ENCODE data around the gene PGK1. TPM values are rescaled to one million over a fixed set of nuclear protein-coding genes. Genes with fewer than 3 reads are reported as not detected.
"Not testable (repeated sequence)": the region's sequence is repeated elsewhere in the genome, so short reads cannot be mapped to it uniquely, and the experiment has no call there.

PGK1 gene
- total and polyA plus RNA-seq, 10 donors, result 69.9 to 355 (median 199) TPM

DNA sequence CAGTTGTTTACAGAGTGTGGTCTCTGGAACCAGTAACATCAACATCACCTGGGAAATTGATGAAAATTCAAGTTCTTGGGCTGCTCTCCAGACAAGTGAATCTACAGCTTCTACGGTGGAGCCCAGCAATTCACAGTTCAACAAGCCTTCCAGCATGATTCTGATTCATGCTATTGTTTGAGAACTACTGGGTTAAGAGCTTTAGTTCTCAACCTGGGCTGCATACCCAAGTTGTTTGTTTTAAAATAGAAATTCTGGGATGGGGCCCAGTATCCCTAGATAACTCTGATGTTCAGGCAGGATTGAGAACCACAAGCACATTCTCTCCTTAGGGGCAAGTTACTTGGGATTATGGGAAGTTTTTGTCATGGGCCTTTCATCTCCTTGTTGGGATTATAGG, 37.9 kb upstream of the PGK1 start:
- H3K4me3 ChIP-seq, result no peak overlapping the region
- peaks cover 0 to 16% (median 0%) of the 10 kb centered on the region in 8 donors for H3K9me3 ChIP-seq
- no peaks in the 10 kb centered on the region for H3K27me3 ChIP-seq (replicated peaks in 1 of 7)
- no peaks in the 10 kb centered on the region for H3K4me1 ChIP-seq
- no peak for DNase-seq
- no peaks in the 10 kb centered on the region for H3K36me3 ChIP-seq
- WGBS, 5 donors, result 87 to 100% (median 93%) methylated on average over 1 of the region's 1 CpG
- TF ChIP-seq CTCF (IDR thresholded peaks at IDR 0.05 in 8 of 11, conservative IDR thresholded peaks at IDR 0.05 in 3 of 11) (no peak), POLR2A (IDR thresholded peaks at IDR 0.05) (no peak), POLR2AphosphoS5 (IDR thresholded peaks at IDR 0.05) (no peak)
- intact Hi-C loops (cut with DNase I; ENCODE audit: low total_unique reads), result no loop called here
- no peak overlapping the region for H3K27ac ChIP-seq

DNA sequence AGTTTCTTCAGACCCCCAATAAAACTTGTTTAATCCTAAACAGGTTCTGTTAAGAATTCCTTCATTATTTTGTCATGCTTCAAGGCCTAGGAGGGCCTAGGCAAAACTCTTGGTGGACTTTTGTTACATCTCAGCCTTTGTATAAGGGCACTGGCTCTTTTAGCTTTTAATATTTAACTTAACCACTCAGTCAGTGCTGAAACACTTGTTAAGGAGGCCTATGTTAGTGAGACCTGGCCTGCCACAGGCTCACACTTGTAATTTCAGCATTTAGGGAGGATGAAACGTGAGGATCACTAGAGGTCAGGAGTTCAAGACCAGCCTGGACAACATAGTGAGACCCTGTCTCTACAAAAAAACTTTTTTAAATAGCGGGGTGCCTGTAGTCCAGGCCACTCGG, 32.7 kb upstream of the PGK1 start:
- no peak for DNase-seq
- 63 to 94% (median 81%) methylated on average over 3 of the region's 3 CpGs for WGBS, 5 donors

DNA sequence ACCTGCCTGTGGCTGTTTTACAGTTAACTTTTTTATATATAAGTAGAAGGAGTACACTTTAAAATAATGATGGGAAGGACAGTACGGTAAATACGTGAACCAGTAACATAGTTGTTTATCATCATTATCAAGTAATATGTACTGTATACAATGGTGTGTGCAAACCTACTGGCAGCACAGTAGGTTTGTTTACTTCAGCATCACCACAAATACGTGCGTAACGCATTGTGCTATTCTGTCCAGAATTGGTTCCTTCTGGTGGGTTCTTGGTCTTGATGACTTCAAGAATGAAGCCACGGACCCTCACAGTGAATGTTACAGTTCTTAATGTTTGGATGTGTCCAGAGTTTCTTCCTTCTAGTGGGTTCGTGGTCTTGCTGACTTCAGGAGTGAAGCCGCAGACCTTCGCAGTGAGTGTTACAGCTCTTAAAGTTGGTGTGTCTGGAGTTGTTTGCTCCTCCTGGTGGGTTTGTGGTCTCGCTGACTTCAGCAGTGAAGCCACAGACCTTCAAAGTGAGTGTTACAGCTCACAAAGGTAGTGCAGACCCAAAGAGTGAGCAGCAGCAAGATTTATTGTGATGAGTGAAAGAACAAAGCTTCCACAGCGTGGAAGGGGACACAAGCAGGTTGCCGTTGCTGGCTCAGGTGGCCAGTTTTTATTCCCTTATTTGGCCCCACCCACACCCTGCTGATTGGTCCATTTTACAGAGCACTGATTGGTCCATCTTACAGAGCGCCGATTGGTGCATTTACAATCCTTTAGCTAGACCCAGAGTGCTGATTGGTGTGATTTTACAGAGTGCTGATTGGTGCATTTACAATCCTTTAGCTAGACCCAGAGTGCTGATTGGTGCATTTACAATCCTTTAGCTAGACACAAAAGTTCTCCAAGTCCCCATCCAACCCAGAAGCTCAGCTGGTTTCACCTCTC, 30.6 kb upstream of the PGK1 start:
- intact Hi-C loops (cut with DNase I; ENCODE audit: low total_unique reads); H3K36me3 ChIP-seq; DNase-seq; H3K4me3 ChIP-seq; H3K27ac ChIP-seq; H3K4me1 ChIP-seq; H3K27me3 ChIP-seq (replicated peaks in 1 of 7): not testable (repeated sequence)
- WGBS, 5 donors, result 77 to 87% (median 85%) methylated on average over 9 to 14 of the region's 14 CpGs
- H3K9me3 ChIP-seq, result peaks cover 2 to 37% (median 13%) of the 10 kb centered on the region in 8 donors

More for the DNA sequence above, 32.7 kb upstream of the PGK1 start:
- TF ChIP-seq CTCF (IDR thresholded peaks at IDR 0.05 in 8 of 11, conservative IDR thresholded peaks at IDR 0.05 in 3 of 11) (no peak), POLR2A (IDR thresholded peaks at IDR 0.05) (no peak), POLR2AphosphoS5 (IDR thresholded peaks at IDR 0.05) (no peak)
- no peaks in the 10 kb centered on the region for H3K27me3 ChIP-seq (replicated peaks in 1 of 7)
- no peaks in the 10 kb centered on the region for H3K36me3 ChIP-seq
- intact Hi-C loops (cut with DNase I; ENCODE audit: low total_unique reads), result no loop called here
- H3K9me3 ChIP-seq, result peaks cover 2 to 29% (median 13%) of the 10 kb centered on the region in 8 donors
- no peak overlapping the region for H3K4me3 ChIP-seq
- no peak overlapping the region for H3K27ac ChIP-seq
- H3K4me1 ChIP-seq, result no peaks in the 10 kb centered on the region

GRCh38 chrX:78074088-78074487, 30.0 kb upstream of the PGK1 start:
- H3K4me3 ChIP-seq, result no peak overlapping the region
- intact Hi-C loops (cut with DNase I; ENCODE audit: low total_unique reads), result no loop called here

More at GRCh38 chrX:78074088-78074487, 30.0 kb upstream of the PGK1 start:
- Histone ChIP-seq H3K4me1 (no peaks in the 10 kb centered on the region), H3K27me3 (replicated peaks in 1 of 7) (no peaks in the 10 kb centered on the region), H3K27ac (no peak overlapping the region), H3K9me3 (peaks cover 2 to 34% (median 13%) of the 10 kb centered on the region in 8 donors), H3K36me3 (no peaks in the 10 kb centered on the region)
- DNase-seq, result no peak
- TF ChIP-seq CTCF (IDR thresholded peaks at IDR 0.05 in 8 of 11, conservative IDR thresholded peaks at IDR 0.05 in 3 of 11), result no peak
- TF ChIP-seq POLR2AphosphoS5 (IDR thresholded peaks at IDR 0.05), result no peak
- no peak for TF ChIP-seq POLR2A (IDR thresholded peaks at IDR 0.05)
